Neutrophil (primary cell): ENCODE measurements around the gene TSTD2.

Experiments
- H3K27ac ChIP-seq: fragments of 200-600 bp; sonication (generic); 2 replicates; pipeline ENCODE4 v1.5.1; 2016; ENCODE audit warnings: mild to moderate bottlenecking, moderate library complexity
- H3K27me3 ChIP-seq: fragments of 200-600 bp; sonication (generic); 2 replicates; pipeline ENCODE4 v1.6.0; 2016; ENCODE audit warnings: mild to moderate bottlenecking
- H3K36me3 ChIP-seq: fragments of 200-600 bp; sonication (generic); 2 replicates; pipeline ENCODE4 v1.5.1; 2017
- H3K4me1 ChIP-seq, 2 experiments: fragments of 200-600 bp in 1 of 2; sonication (generic) in 1 of 2; 1 replicate in 1 of 2; 2 replicates in 1 of 2; pipeline versions ENCODE4 v1.5.1 to v1.6.1; 2013 to 2016; ENCODE audit warnings: low read depth in 1 of 2, low read length in 1 of 2, mild to moderate bottlenecking in 1 of 2, moderate library complexity in 1 of 2; ENCODE audit not compliant: control insufficient read depth in 1 of 2, insufficient read depth in 1 of 2
- H3K4me3 ChIP-seq, 2 experiments: fragments of 200-600 bp in 1 of 2; sonication (generic) in 1 of 2; 1 replicate in 1 of 2; 2 replicates in 1 of 2; pipeline ENCODE4 v1.5.1; 2013 to 2016; ENCODE audit warnings: low read depth in 1 of 2, low read length in 1 of 2, mild to moderate bottlenecking in 1 of 2, moderate library complexity in 1 of 2
- H3K9me3 ChIP-seq: fragments of 200-600 bp; sonication (generic); 2 replicates; pipeline ENCODE4 v1.5.1; 2016
- CTCF ChIP-seq: fragments of 200-600 bp; sonication (generic); IDR thresholded peaks from 2 replicates; pipeline ENCODE4 v1.5.1; 2016; ENCODE audit warnings: antibody characterized with exemption

TSTD2 gene

DNA sequence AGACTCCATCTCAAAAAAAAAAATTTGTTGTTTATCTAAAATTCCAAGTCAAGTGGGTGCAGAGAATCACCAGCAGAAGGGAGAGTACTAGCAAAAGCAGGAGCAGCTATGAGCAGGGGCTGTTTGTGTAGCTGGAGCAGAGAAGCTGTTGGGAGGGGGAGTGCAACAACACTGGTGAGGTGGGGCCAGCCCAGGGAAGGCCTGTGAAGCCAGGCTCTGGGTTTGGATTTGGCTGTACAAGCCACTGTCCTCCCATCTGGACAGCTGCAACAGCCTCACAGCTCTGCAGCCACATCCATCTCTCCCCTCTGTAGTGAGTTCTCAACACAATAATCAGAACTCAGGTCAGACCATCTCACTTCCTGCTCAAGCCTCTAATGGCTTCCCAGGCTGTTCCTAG is 72.3 kb downstream of the TSTD2 start:
- Histone ChIP-seq H3K36me3 (no peaks in the 10 kb centered on the region), H3K4me1 (no peaks in the 10 kb centered on the region), H3K9me3 (no peaks in the 10 kb centered on the region), H3K4me3 (no peak overlapping the region), H3K27me3 (peaks cover 3% of the 10 kb centered on the region), H3K27ac (no peak overlapping the region)
- no peak for TF ChIP-seq CTCF

- Histone ChIP-seq H3K4me3 (no peak overlapping the region), H3K27me3 (peaks cover 3% of the 10 kb centered on the region), H3K9me3 (no peaks in the 10 kb centered on the region), H3K36me3 (no peaks in the 10 kb centered on the region), H3K4me1 (no peaks in the 10 kb centered on the region), H3K27ac (no peak overlapping the region)
- no peak for TF ChIP-seq CTCF
Observed at GRCh38 chr9:97560154-97560553, 73.0 kb downstream of the TSTD2 start.

DNA sequence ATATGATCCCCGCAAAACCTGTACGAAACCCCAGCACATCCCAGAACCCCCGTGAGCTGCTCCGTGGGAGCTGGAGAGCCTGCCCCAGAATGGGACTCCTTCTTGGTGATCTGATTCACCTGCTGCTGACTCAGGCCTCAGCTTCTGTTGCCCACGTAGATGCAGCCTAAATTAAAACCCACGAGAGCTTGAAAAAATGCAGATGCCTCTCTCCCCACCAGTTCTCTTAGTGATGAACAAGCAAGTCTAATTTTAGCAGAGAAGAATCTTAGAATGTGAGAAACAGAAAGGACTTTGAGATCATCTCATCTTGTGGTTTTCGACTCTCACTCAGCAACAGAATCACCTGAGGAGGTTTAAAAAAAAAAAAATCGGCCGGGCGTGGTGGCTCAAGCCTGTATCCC is 74.1 kb downstream of the TSTD2 start:
- TF ChIP-seq CTCF: no peak
- H3K4me3 ChIP-seq: no peak overlapping the region
- peaks cover 7% of the 10 kb centered on the region for H3K27me3 ChIP-seq
- H3K9me3 ChIP-seq: no peaks in the 10 kb centered on the region
- H3K4me1 ChIP-seq: no peaks in the 10 kb centered on the region
- H3K27ac ChIP-seq: no peak overlapping the region
- H3K36me3 ChIP-seq: no peaks in the 10 kb centered on the region

- TF ChIP-seq CTCF: no peak
- Histone ChIP-seq H3K27me3 (peaks cover 7% of the 10 kb centered on the region), H3K36me3 (no peaks in the 10 kb centered on the region), H3K4me1 (no peaks in the 10 kb centered on the region), H3K27ac (no peak overlapping the region), H3K9me3 (no peaks in the 10 kb centered on the region), H3K4me3 (no peak overlapping the region)
Observed at GRCh38 chr9:97558701-97559101, 74.5 kb downstream of the TSTD2 start.

GRCh38 chr9:97557606-97558095 is 75.5 kb downstream of the TSTD2 start:
- Histone ChIP-seq H3K4me3 (no peak overlapping the region), H3K27me3 (peaks cover 7% of the 10 kb centered on the region), H3K4me1 (no peaks in the 10 kb centered on the region), H3K9me3 (no peaks in the 10 kb centered on the region), H3K27ac (no peak overlapping the region), H3K36me3 (no peaks in the 10 kb centered on the region)
- TF ChIP-seq CTCF: no peak
